OCI-LY7 (cell line): ENCODE measurements around the gene AURKAIP1. TPM values are rescaled to one million over a fixed set of nuclear protein-coding genes. Genes with fewer than 3 reads are reported as not detected.
A peak's percentile ranks its signal among the peaks of the same experiment; 100 is the strongest.

Experiments
- BruUV-seq: library from RNA; stranded (reverse); fragments of 400-500 nt; replicated peaks from 2 replicates; lab custom pipeline; 2021; lab: Mats Ljungman, UMichigan
- CTCF ChIA-PET: fragments of 300-600 bp; sonication (Branson Sonifier 250); formaldehyde crosslinking; loops from one replicate; lab custom pipeline; 2022; ENCODE audit warnings: antibody characterized with exemption; ENCODE audit not compliant: unreplicated experiment; lab: Charles Lee
- POLR2A ChIA-PET: fragments of 300-600 bp; sonication (Branson Sonifier 250); formaldehyde crosslinking; loops from one replicate; lab custom pipeline; 2022; ENCODE audit warnings: antibody characterized with exemption; lab: Charles Lee
- DNase-seq: peaks from one replicate; pipeline ENCODE4 v3.0.0-alpha.2; 2015; ENCODE audit warnings: low spot score
- H2AFZ ChIP-seq: fragments of 200-600 bp; sonication (generic), shearing (Covaris generic); 2 replicates; pipeline ENCODE4 v1.6.1; 2014; ENCODE audit warnings: mild to moderate bottlenecking, antibody characterized with exemption, low read length, moderate library complexity
- H3K27ac ChIP-seq: fragments of 200-600 bp; sonication (generic); 2 replicates; pipeline ENCODE4 v1.5.1; 2014; ENCODE audit warnings: mixed run types, low read depth, mild to moderate bottlenecking, moderate library complexity, low read length, inconsistent platforms; ENCODE audit not compliant: poor library complexity, severe bottlenecking
- H3K36me3 ChIP-seq: fragments of 200-600 bp; sonication (generic); 2 replicates; pipeline ENCODE4 v1.6.1; 2014; ENCODE audit warnings: mild to moderate bottlenecking, antibody characterized with exemption, low read length, moderate library complexity, mixed read lengths; ENCODE audit not compliant: insufficient read depth
- H3K4me1 ChIP-seq: fragments of 200-600 bp; sonication (generic); 2 replicates; pipeline ENCODE4 v1.5.1; 2014; ENCODE audit warnings: mild to moderate bottlenecking, low read length; ENCODE audit not compliant: insufficient read depth, poor library complexity, severe bottlenecking
- H3K4me2 ChIP-seq: fragments of 200-600 bp; sonication (generic); 2 replicates; pipeline ENCODE4 v1.6.1; 2014; ENCODE audit warnings: mild to moderate bottlenecking, low read length
- H3K4me3 ChIP-seq: fragments of 200-600 bp; sonication (generic); 2 replicates; pipeline ENCODE4 v1.5.1; 2014; ENCODE audit warnings: mild to moderate bottlenecking, low read depth, low read length; ENCODE audit not compliant: poor library complexity, severe bottlenecking
- H3K79me2 ChIP-seq: fragments of 200-600 bp; sonication (generic); 2 replicates; pipeline ENCODE4 v1.6.1; 2016; ENCODE audit warnings: low read depth, mild to moderate bottlenecking, low read length, moderate library complexity, mixed read lengths; ENCODE audit not compliant: insufficient read depth
- H3K9me2 ChIP-seq: fragments of 200-600 bp; sonication (generic); 2 replicates; pipeline ENCODE4 v1.6.1; 2016; ENCODE audit warnings: mild to moderate bottlenecking, low read length, mixed read lengths; ENCODE audit not compliant: insufficient read depth
- H3K9me3 ChIP-seq: fragments of 200-600 bp; sonication (generic); 2 replicates; pipeline ENCODE4 v1.6.1; 2014; ENCODE audit warnings: mild to moderate bottlenecking, mixed run types, low read length, mixed read lengths
- H4K20me1 ChIP-seq: fragments of 200-600 bp; sonication (generic); 2 replicates; pipeline ENCODE4 v1.6.1; 2014; ENCODE audit warnings: mild to moderate bottlenecking, antibody characterized with exemption, low read length, moderate library complexity, mixed read lengths; ENCODE audit not compliant: insufficient read depth
- EZH2phosphoT487 ChIP-seq: fragments of 200-600 bp; sonication (generic); IDR thresholded peaks from 2 replicates; pipeline ENCODE4 v1.6.1; 2018; ENCODE audit warnings: low read depth, borderline replicate concordance, mild to moderate bottlenecking, mixed run types, antibody characterized with exemption, low read length, moderate library complexity, mixed read lengths
- intact Hi-C: fragments of 100-400 bp; cut with micrococcal nuclease; formaldehyde crosslinking; loops from one replicate; pipeline ENCODE4 v1.10.0; 2022; ENCODE audit not compliant: unreplicated experiment
- total RNA-seq, 2 experiments: library from RNA; depleted of rRNA in 1 of 2; stranded (reverse); fragments of >200 nt in 1 of 2; shearing (Covaris generic) in 1 of 2; gene quantifications; 2 replicates each; pipeline ENCODE4 v1.2.3, GENCODE V29; 2014 to 2022
- TF ChIP-seq, protein P1 (sequence below): fragments of 200-600 bp; sonication (generic); conservative IDR thresholded peaks from 2 replicates; pipeline ENCODE4 v1.5.1; 2014; ENCODE audit warnings: mild to moderate bottlenecking, antibody characterized with exemption, low read length, moderate library complexity, mixed read lengths

The AURKAIP1 gene
- total RNA-seq, 2 experiments from 2014 or later, result 163 to 172 TPM

DNA sequence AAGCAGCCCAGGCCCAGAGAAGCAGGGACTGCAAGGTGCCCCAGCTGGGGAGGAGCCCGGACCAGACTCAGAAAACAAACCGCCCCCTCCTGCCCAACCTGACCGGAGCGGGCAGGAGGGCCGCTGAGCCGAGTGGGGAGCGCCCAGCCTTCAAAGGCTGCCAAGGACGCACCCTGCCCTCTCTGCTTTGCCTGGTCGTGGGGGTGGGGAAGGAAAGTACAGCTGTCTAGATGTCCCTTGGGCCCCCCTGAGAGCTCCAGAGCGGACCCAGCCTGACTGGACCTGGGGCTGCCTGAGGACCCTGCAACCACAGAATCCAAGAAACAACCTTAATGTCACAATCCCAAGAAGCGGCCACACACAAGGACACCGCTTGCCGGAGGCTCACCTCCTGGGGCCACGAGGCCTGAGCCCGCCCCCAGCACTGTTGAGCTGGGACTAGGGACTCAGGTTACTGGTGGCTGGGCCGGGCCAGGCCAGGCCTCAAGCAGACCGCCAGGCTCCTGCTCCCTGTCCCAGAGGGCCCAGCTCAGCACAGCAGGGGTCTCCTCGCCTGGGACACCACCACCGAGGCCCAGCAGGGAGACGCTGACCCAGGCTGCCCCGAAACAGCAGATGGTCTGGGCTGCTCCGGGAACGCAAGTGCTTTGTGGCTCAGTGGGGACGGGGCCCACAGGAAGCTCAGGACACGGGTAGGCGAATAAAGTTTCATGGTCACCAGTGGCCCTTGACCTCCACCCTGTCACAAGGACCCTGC is 27.2 kb downstream of the AURKAIP1 start:
- DNase-seq, result no peak
- Histone ChIP-seq H3K9me2 (no peaks in the 10 kb centered on the region), H3K36me3 (no peaks in the 10 kb centered on the region), H4K20me1 (no peaks in the 10 kb centered on the region; the same call in 1 of the 2 replicates), H2AFZ (no peak overlapping the region), H3K79me2 (no peaks in the 10 kb centered on the region), H3K4me1 (peaks cover 24% of the 10 kb centered on the region), H3K27ac (no peak overlapping the region), H3K4me3 (peak overlapping the region; percentile 74), H3K9me3 (no peaks in the 10 kb centered on the region), H3K4me2 (peak overlapping the region; percentile 80)
- POLR2A ChIA-PET, result no interaction called here
- no TSS peak for BruUV-seq
- intact Hi-C loops, result loop anchor here (5.0 kb wide), 1 partner anchor 114 kb away; no protein-coding TSS in a partner anchor
- TF ChIP-seq, protein P1, sequence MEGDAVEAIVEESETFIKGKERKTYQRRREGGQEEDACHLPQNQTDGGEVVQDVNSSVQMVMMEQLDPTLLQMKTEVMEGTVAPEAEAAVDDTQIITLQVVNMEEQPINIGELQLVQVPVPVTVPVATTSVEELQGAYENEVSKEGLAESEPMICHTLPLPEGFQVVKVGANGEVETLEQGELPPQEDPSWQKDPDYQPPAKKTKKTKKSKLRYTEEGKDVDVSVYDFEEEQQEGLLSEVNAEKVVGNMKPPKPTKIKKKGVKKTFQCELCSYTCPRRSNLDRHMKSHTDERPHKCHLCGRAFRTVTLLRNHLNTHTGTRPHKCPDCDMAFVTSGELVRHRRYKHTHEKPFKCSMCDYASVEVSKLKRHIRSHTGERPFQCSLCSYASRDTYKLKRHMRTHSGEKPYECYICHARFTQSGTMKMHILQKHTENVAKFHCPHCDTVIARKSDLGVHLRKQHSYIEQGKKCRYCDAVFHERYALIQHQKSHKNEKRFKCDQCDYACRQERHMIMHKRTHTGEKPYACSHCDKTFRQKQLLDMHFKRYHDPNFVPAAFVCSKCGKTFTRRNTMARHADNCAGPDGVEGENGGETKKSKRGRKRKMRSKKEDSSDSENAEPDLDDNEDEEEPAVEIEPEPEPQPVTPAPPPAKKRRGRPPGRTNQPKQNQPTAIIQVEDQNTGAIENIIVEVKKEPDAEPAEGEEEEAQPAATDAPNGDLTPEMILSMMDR, result no peak
- TF ChIP-seq EZH2phosphoT487, result no peak
- CTCF ChIA-PET, result no interaction called here

DNA sequence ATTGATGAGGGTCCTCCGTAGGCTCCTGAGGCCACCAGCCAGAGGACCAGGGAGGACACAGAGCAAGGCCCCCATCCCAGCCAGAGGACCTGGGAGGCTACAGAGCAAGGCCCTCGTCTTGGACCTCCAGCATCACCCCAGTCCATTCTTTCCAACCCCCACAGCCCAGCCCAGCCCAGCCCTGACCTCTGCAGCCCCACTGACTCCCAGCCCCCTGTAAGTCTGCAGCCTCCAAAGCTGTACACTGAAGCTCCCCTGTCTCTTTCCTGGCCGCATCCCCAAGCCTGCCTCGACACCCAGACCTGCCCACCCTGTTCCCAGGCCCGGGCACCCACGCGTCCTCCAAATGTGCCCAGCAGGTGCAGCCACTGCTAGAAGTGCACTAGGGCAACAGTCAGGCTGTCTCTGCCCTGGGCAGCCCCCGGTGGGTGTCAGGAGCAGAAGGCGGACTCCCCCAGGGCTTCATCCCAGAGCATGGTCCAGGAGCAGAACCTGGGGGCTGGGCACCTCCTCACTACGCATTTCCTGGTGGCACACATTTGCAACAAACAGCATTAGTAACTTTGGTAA is 27.9 kb downstream of the AURKAIP1 start:
- TF ChIP-seq, protein P1, result no peak
- no peak for TF ChIP-seq EZH2phosphoT487
- no peaks in the 10 kb centered on the region for H3K9me2 ChIP-seq
- no peaks in the 10 kb centered on the region; the same call in 1 of the 2 replicates for H4K20me1 ChIP-seq
- H3K27ac ChIP-seq, result no peak overlapping the region
- no peaks in the 10 kb centered on the region for H3K36me3 ChIP-seq
- no peak for DNase-seq
- H3K79me2 ChIP-seq, result no peaks in the 10 kb centered on the region
- no TSS peak for BruUV-seq
- peaks cover 16% of the 10 kb centered on the region for H3K4me1 ChIP-seq
- no peak overlapping the region for H2AFZ ChIP-seq
- intact Hi-C loops, result loop anchor here (5.0 kb wide), 1 partner anchor 115 kb away; no protein-coding TSS in a partner anchor
- CTCF ChIA-PET, result interaction anchor here (1.3 kb wide), 1 partner anchor 9 kb away, joined by 5 read pairs; no protein-coding TSS in a partner anchor
- no peak overlapping the region for H3K4me3 ChIP-seq
- peak overlapping the region; percentile 80 for H3K4me2 ChIP-seq
- POLR2A ChIA-PET, result no interaction called here
- H3K9me3 ChIP-seq, result no peaks in the 10 kb centered on the region
